LNCaP clone FGC (cell line): Measurements from ENCODE around the gene PDCD5.

Source experiments
- DNase-seq: peaks from one replicate; pipeline ENCODE4 v3.0.0-alpha.2; 2011; ENCODE audit warnings: low read depth
- H3K4me3 ChIP-seq: 2 replicates; pipeline ENCODE4 v1.5.1; 2011; ENCODE audit warnings: mild to moderate bottlenecking, low read depth, low read length, control low read depth
- TF ChIP-seq, protein P1 (sequence below): IDR thresholded peaks from 2 replicates; pipeline ENCODE4 v1.5.1; 2012; ENCODE audit warnings: mild to moderate bottlenecking; ENCODE audit not compliant: control insufficient read depth, insufficient read depth; ENCODE audit errors: extremely low read depth

Gene PDCD5

DNA sequence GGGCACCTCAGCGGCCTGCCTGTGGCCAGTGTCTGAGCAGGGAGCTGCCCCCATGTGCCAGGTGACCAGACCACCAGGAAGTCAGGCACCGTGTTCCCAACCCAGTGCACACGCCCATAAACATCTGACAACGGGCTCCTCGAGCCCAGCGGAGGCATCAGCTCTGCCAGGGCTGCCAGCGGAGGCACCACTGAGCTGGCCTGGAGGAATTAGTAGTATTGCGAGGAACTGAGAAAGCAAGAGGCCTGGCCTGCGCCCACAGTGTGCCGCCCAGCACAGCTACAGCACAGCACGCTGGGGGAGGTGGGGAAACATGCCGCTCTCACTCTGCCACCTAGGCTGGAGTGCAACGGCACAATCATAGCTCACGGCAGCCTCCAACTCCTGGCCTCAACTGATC lies 49.3 kb downstream of the PDCD5 start:
- TF ChIP-seq, protein P1, sequence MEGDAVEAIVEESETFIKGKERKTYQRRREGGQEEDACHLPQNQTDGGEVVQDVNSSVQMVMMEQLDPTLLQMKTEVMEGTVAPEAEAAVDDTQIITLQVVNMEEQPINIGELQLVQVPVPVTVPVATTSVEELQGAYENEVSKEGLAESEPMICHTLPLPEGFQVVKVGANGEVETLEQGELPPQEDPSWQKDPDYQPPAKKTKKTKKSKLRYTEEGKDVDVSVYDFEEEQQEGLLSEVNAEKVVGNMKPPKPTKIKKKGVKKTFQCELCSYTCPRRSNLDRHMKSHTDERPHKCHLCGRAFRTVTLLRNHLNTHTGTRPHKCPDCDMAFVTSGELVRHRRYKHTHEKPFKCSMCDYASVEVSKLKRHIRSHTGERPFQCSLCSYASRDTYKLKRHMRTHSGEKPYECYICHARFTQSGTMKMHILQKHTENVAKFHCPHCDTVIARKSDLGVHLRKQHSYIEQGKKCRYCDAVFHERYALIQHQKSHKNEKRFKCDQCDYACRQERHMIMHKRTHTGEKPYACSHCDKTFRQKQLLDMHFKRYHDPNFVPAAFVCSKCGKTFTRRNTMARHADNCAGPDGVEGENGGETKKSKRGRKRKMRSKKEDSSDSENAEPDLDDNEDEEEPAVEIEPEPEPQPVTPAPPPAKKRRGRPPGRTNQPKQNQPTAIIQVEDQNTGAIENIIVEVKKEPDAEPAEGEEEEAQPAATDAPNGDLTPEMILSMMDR: no peak
- no peak for DNase-seq

DNA sequence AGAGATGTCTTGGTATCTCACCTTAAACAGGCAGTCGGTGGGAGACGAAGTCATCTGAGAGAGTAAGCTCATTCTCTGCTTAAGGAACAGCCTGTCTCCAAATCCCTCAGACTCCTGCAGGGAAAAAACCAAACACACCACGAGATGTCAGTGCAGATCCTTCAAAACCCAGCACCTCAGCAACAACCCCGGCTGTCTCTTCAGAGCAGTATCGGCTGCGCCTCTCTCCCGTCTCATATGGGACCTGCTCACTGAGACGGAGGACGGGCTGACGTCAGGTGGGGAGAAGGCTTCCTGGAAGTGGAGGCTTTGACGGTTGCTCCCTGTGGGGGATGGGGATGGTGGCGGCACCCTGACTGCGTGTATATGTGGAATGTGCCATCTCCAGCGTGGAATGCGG lies 50.4 kb downstream of the PDCD5 start:
- TF ChIP-seq, protein P1: peak; percentile 24; the same call in 1 of the 2 replicates
- DNase-seq: no peak
- H3K4me3 ChIP-seq: no peak overlapping the region

More for the DNA sequence above, 49.3 kb downstream of the PDCD5 start:
- H3K4me3 ChIP-seq: no peak overlapping the region
